CD14-positive monocyte (primary cell): ENCODE measurements around the gene SMLR1. TPM values are rescaled to one million over a fixed set of nuclear protein-coding genes. Genes with fewer than 3 reads are reported as not detected.

Experiments
- DNase-seq, 3 donors: peaks; one replicate each; pipeline ENCODE4 v3.0.0-alpha.2; 2011 to 2022
- H2AFZ ChIP-seq: 2 replicates; pipeline ENCODE4 v1.6.0; 2012; ENCODE audit warnings: mild to moderate bottlenecking, low read depth, low read length, inconsistent platforms; ENCODE audit not compliant: insufficient read depth, poor library complexity, severe bottlenecking
- H3K27ac ChIP-seq, 2 donors: 1 replicate in 1 of 2; 2 replicates in 1 of 2; pipeline ENCODE4 v1.5.1; 2012 to 2013; ENCODE audit warnings: low read length in 2 of 2, control low read depth in 1 of 2, inconsistent platforms in 1 of 2, low read depth in 1 of 2, mild to moderate bottlenecking in 1 of 2
- H3K27me3 ChIP-seq, 2 donors: one replicate each; pipeline versions ENCODE4 v1.6.0 to v1.6.1; 2011 to 2013; ENCODE audit warnings: low read length in 2 of 2; ENCODE audit not compliant: control insufficient read depth in 2 of 2, insufficient read depth in 2 of 2
- H3K36me3 ChIP-seq, 2 donors: replicated peaks in 1 of 2; 1 replicate in 1 of 2; 2 replicates in 1 of 2; pipeline versions ENCODE4 v1.5.1 to v1.6.1; 2012 to 2013; ENCODE audit warnings: low read length in 2 of 2, control low read depth in 1 of 2, inconsistent platforms in 1 of 2, mild to moderate bottlenecking in 1 of 2; ENCODE audit not compliant: insufficient read depth in 2 of 2, control insufficient read depth in 1 of 2
- H3K4me1 ChIP-seq, 2 donors: 1 replicate in 1 of 2; 2 replicates in 1 of 2; pipeline versions ENCODE4 v1.5.1 to v1.6.1; 2012 to 2013; ENCODE audit warnings: low read length in 2 of 2, control low read depth in 1 of 2, inconsistent platforms in 1 of 2, mild to moderate bottlenecking in 1 of 2, moderate library complexity in 1 of 2; ENCODE audit not compliant: insufficient read depth in 2 of 2, control insufficient read depth in 1 of 2
- H3K4me2 ChIP-seq: replicated peaks from 2 replicates; pipeline ENCODE3; 2012; ENCODE audit warnings: low read length, moderate library complexity, mild to moderate bottlenecking; ENCODE audit not compliant: poor library complexity, severe bottlenecking; ENCODE audit errors: extremely low read depth
- H3K4me3 ChIP-seq, 3 experiments: fragments of 200-600 bp in 1 of 3; sonication (generic) in 1 of 3; replicated peaks in 1 of 3; 1 replicate in 2 of 3; 2 replicates in 1 of 3; pipeline ENCODE4 v1.5.1; 2011 to 2013; ENCODE audit warnings: low read length in 3 of 3, mild to moderate bottlenecking in 3 of 3, control low read depth in 2 of 3, low read depth in 2 of 3, inconsistent platforms in 1 of 3, moderate library complexity in 1 of 3
- H3K79me2 ChIP-seq: 2 replicates; pipeline ENCODE4 v1.6.0; 2012; ENCODE audit warnings: mild to moderate bottlenecking, control low read depth, inconsistent platforms, low read length, moderate library complexity; ENCODE audit not compliant: insufficient read depth
- H3K9ac ChIP-seq: 2 replicates; pipeline ENCODE4 v1.6.0; 2017; ENCODE audit warnings: low read length, mild to moderate bottlenecking; ENCODE audit not compliant: insufficient read depth, poor library complexity, severe bottlenecking
- H3K9me3 ChIP-seq, 2 donors: replicated peaks in 1 of 2; 1 replicate in 1 of 2; 2 replicates in 1 of 2; pipeline versions ENCODE4 v1.5.1 to v1.6.1; 2012 to 2013; ENCODE audit warnings: low read length in 2 of 2, control low read depth in 1 of 2; ENCODE audit not compliant: control insufficient read depth in 1 of 2, insufficient read depth in 1 of 2
- H4K20me1 ChIP-seq: 2 replicates; pipeline ENCODE4 v1.6.0; 2012; ENCODE audit warnings: mild to moderate bottlenecking, low read length, control low read depth, moderate library complexity; ENCODE audit not compliant: insufficient read depth
- H3K27ac Mint-ChIP-seq, 7 donors: one replicate each; pipeline ENCODE4 v1.8.0; 2020; ENCODE audit warnings: mild to moderate bottlenecking in 7 of 7, mixed read lengths in 7 of 7, moderate library complexity in 6 of 7, inconsistent platforms in 2 of 7
- H3K27me3 Mint-ChIP-seq, 3 donors: one replicate each; pipeline ENCODE4 v1.8.0; 2021 to 2022; ENCODE audit warnings: low read depth in 3 of 3, mild to moderate bottlenecking in 3 of 3, mixed read lengths in 3 of 3, moderate library complexity in 3 of 3, inconsistent platforms in 1 of 3
- H3K36me3 Mint-ChIP-seq, 2 donors: one replicate each; pipeline ENCODE4 v1.8.0; 2020; ENCODE audit warnings: mixed read lengths in 2 of 2, inconsistent platforms in 1 of 2, mild to moderate bottlenecking in 1 of 2
- H3K4me1 Mint-ChIP-seq: one replicate; pipeline ENCODE4 v1.8.0; 2020; ENCODE audit warnings: mild to moderate bottlenecking, mixed read lengths
- H3K4me3 Mint-ChIP-seq, 2 donors: one replicate each; pipeline ENCODE4 v1.8.0; 2020; ENCODE audit warnings: mild to moderate bottlenecking in 2 of 2, mixed read lengths in 2 of 2, moderate library complexity in 1 of 2
- H3K9me3 Mint-ChIP-seq, 7 donors: one replicate each; pipeline ENCODE4 v1.8.0; 2020 to 2022; ENCODE audit warnings: mixed read lengths in 7 of 7, mild to moderate bottlenecking in 6 of 7, moderate library complexity in 6 of 7, inconsistent platforms in 2 of 7
- WGBS: methylation state at CpG from one replicate; pipeline ENCODE4 v1.1.5; 2013; ENCODE audit warnings: missing lambda C conversion rate; ENCODE audit not compliant: insufficient coverage; 5-methylcytosine and 5-hydroxymethylcytosine counted together
- intact Hi-C, 2 donors: fragments of 100-400 bp; cut with micrococcal nuclease; formaldehyde crosslinking; loops; one replicate each; pipeline versions ENCODE4 v1.15.0 to v1.15.1; 2023
- polyA plus RNA-seq, 3 donors: library from polyadenylated mRNA; depleted of rRNA in 1 of 3; unstranded in 2 of 3; stranded (reverse) in 1 of 3; fragments of 300-500 nt in 2 of 3; fragments of >200 nt in 1 of 3; fragmentation: Illumina TruSeq in 2 of 3; gene quantifications; 1 replicate in 2 of 3; 2 replicates in 1 of 3; pipeline ENCODE4 v1.2.3, GENCODE V29; 2012 to 2021
- TF ChIP-seq, protein P1 (sequence below): fragments of 200-600 bp; IDR thresholded peaks from one replicate; pipeline ENCODE4 v1.8.0; 2022; ENCODE audit warnings: antibody characterized with exemption, mild to moderate bottlenecking

Gene SMLR1
- polyA plus RNA-seq, 3 donors: not detected

DNA sequence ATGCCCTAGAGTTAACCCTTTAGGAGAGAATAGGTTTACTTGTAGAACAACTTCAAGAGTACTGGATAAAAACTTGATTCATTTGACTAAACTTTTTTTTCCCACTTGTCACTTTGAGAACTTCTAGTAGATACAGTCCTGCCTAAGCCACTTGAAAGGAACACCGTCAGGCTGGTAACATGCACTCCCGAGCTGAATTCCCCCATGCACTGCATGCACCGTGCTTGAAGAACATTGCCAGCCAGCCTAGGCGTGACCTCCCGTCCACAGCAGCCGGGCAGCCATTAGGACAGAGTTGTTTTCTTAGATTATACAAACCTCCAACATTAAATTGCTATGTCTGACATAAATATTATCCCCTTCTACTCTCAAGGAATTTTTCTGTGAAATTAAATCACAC, 52.6 kb downstream of the SMLR1 start:
- H3K4me3 ChIP-seq: no peak overlapping the region
- H3K4me1 ChIP-seq: no peaks in the 10 kb centered on the region
- Mint-ChIP-seq H3K9me3 (no peaks in the 10 kb centered on the region), H3K27ac (no peak overlapping the region), H3K4me3 (no peak overlapping the region), H3K27me3 (peaks cover 0 to 3% (median 0%) of the 10 kb centered on the region in 3 donors), H3K4me1 (peaks cover 3% of the 10 kb centered on the region), H3K36me3 (peaks cover 0 to 4% of the 10 kb centered on the region in 2 donors)
- no peaks in the 10 kb centered on the region for H3K79me2 ChIP-seq
- H3K36me3 ChIP-seq: no peaks in the 10 kb centered on the region
- no peak overlapping the region for H3K27ac ChIP-seq
- no peak overlapping the region for H3K4me2 ChIP-seq
- no peak for DNase-seq
- no peak overlapping the region for H3K9ac ChIP-seq
- H4K20me1 ChIP-seq: no peaks in the 10 kb centered on the region
- H2AFZ ChIP-seq: no peak overlapping the region
- no peaks in the 10 kb centered on the region for H3K9me3 ChIP-seq
- H3K27me3 ChIP-seq: no peaks in the 10 kb centered on the region
- intact Hi-C loops: no loop called here
- TF ChIP-seq, protein P1, sequence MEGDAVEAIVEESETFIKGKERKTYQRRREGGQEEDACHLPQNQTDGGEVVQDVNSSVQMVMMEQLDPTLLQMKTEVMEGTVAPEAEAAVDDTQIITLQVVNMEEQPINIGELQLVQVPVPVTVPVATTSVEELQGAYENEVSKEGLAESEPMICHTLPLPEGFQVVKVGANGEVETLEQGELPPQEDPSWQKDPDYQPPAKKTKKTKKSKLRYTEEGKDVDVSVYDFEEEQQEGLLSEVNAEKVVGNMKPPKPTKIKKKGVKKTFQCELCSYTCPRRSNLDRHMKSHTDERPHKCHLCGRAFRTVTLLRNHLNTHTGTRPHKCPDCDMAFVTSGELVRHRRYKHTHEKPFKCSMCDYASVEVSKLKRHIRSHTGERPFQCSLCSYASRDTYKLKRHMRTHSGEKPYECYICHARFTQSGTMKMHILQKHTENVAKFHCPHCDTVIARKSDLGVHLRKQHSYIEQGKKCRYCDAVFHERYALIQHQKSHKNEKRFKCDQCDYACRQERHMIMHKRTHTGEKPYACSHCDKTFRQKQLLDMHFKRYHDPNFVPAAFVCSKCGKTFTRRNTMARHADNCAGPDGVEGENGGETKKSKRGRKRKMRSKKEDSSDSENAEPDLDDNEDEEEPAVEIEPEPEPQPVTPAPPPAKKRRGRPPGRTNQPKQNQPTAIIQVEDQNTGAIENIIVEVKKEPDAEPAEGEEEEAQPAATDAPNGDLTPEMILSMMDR: no peak
- WGBS: 90% methylated on average over 3 of the region's 6 CpGs

DNA sequence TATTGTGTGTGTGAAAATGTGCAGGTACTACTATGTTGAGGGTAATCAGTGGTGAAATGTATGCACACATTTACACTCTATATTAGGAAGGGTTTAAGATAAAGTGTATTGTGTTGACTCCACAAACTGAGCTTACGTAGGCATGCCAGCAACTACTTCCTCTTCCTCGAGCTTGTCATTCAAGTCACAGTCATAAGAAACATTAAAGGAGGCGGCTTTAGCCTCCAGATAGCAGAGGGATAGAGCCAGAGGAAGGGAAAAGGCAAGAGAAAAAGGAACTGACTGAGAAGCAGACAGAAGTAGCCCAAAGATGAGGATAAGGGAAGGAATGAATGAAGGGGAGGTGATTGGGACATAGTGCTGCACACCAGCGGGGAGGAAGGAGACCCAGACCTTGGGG, 55.2 kb downstream of the SMLR1 start:
- no peaks in the 10 kb centered on the region for H3K79me2 ChIP-seq
- H3K27ac ChIP-seq: no peak overlapping the region
- TF ChIP-seq, protein P1: no peak
- no peaks in the 10 kb centered on the region for H3K36me3 ChIP-seq
- H3K4me3 Mint-ChIP-seq: peak overlapping the region in 1 of 2 donors; percentile 1
- H3K36me3 Mint-ChIP-seq: peaks cover 0 to 4% of the 10 kb centered on the region in 2 donors
- peaks cover 3% of the 10 kb centered on the region for H3K4me1 Mint-ChIP-seq
- H4K20me1 ChIP-seq: no peaks in the 10 kb centered on the region
- intact Hi-C loops: no loop called here
- H3K27ac Mint-ChIP-seq: no peak overlapping the region
- peaks cover 0 to 3% (median 0%) of the 10 kb centered on the region in 3 donors for H3K27me3 Mint-ChIP-seq
- no peaks in the 10 kb centered on the region for H3K4me1 ChIP-seq
- H3K4me3 ChIP-seq: no peak overlapping the region
- H3K27me3 ChIP-seq: no peaks in the 10 kb centered on the region
- H2AFZ ChIP-seq: no peak overlapping the region
- DNase-seq: peak in 2 of 3 donors; percentile 6 to 20
- no peak overlapping the region for H3K9ac ChIP-seq
- WGBS: 86% methylated on average over 1 of the region's 4 CpGs
- H3K4me2 ChIP-seq: no peak overlapping the region
- no peaks in the 10 kb centered on the region for H3K9me3 ChIP-seq
- H3K9me3 Mint-ChIP-seq: no peaks in the 10 kb centered on the region
